ENCODE data around the gene C2orf81.

C2orf81 gene

GRCh38 chr2:74387346-74387745 lies 34.1 kb downstream of the C2orf81 start:
- no peak for DNase-seq

GRCh38 chr2:74385396-74385795 lies 36.0 kb downstream of the C2orf81 start:
- no peak for DNase-seq

- no peak for DNase-seq
Observed at GRCh38 chr2:74384051-74384450, 37.4 kb downstream of the C2orf81 start.

GRCh38 chr2:74383254-74383653 lies 38.2 kb downstream of the C2orf81 start:
- no peak for DNase-seq

GRCh38 chr2:74381751-74382150 lies 39.7 kb downstream of the C2orf81 start:
- DNase-seq, result no peak

GRCh38 chr2:74379851-74380789 lies 41.3 kb downstream of the C2orf81 start, which contains the start of gene DCTN1:
Gene DCTN1, minus strand, starts transcription at chr2:74380311. Its CDS starts 274 bp downstream, at chr2:74380037.
- peak; percentile 40 for DNase-seq

GRCh38 chr2:74378007-74378406 lies 43.4 kb downstream of the C2orf81 start:
- DNase-seq, result no peak

GRCh38 chr2:74375838-74376237 lies 45.6 kb downstream of the C2orf81 start:
- DNase-seq, result no peak

GRCh38 chr2:74374509-74375205 lies 46.8 kb downstream of the C2orf81 start:
- no peak for DNase-seq

- DNase-seq, result no peak
Observed at GRCh38 chr2:74373985-74374384, 47.4 kb downstream of the C2orf81 start.

- no peak for DNase-seq
Observed at GRCh38 chr2:74373221-74373676, 48.2 kb downstream of the C2orf81 start.

GRCh38 chr2:74372674-74373073 lies 48.7 kb downstream of the C2orf81 start:
- DNase-seq, result no peak

- no peak for DNase-seq
Observed at GRCh38 chr2:74371421-74371820, 50.0 kb downstream of the C2orf81 start.

- DNase-seq, result no peak
Observed at GRCh38 chr2:74369976-74370375, 51.4 kb downstream of the C2orf81 start.

GRCh38 chr2:74368499-74368898 lies 52.9 kb downstream of the C2orf81 start:
- DNase-seq, result no peak

- DNase-seq, result no peak
Observed at GRCh38 chr2:74367789-74368188, 53.6 kb downstream of the C2orf81 start.

- no peak for DNase-seq
Observed at GRCh38 chr2:74366036-74366435, 55.4 kb downstream of the C2orf81 start.

- DNase-seq, result no peak
Observed at GRCh38 chr2:74364533-74365505, 56.6 kb downstream of the C2orf81 start.
